NCI-H146 (cell line): ENCODE results near the gene VEGFB.

ENCODE experiments used
- DNase-seq: peaks from one replicate; lab custom pipeline; 2025; lab: John Stamatoyannopoulos, UW

VEGFB gene

GRCh38 chr11:64233913-64234586, at the start of gene VEGFB:
Gene VEGFB (plus strand): TSS chr11:64234584. CDS start chr11:64234834, 250 bp downstream.
- peak; percentile 83 for DNase-seq

GRCh38 chr11:64185175-64185692, 49.1 kb upstream of the VEGFB start:
- peak; percentile 83 for DNase-seq

GRCh38 chr11:64185693-64186491, 48.5 kb upstream of the VEGFB start, which contains the start of gene STIP1:
Gene STIP1 (plus strand): TSS chr11:64186171. CDS start chr11:64186262, 91 bp downstream.
- peak; percentile 100 for DNase-seq

GRCh38 chr11:64186492-64187165, 47.8 kb upstream of the VEGFB start:
- no peak for DNase-seq

- DNase-seq: no peak
Measured at GRCh38 chr11:64192434-64192833, 42.0 kb upstream of the VEGFB start.

- no peak for DNase-seq
Measured at GRCh38 chr11:64196626-64197025, 37.8 kb upstream of the VEGFB start.

- no peak for DNase-seq
Measured at GRCh38 chr11:64198511-64198910, 35.9 kb upstream of the VEGFB start.

GRCh38 chr11:64201543-64201942, 32.8 kb upstream of the VEGFB start:
- DNase-seq: no peak

GRCh38 chr11:64202992-64203391, 31.4 kb upstream of the VEGFB start:
- DNase-seq: no peak

- DNase-seq: no peak
Measured at GRCh38 chr11:64203421-64204079, 30.8 kb upstream of the VEGFB start.

GRCh38 chr11:64204080-64204440, 30.3 kb upstream of the VEGFB start:
- no peak for DNase-seq

- peak; percentile 68 for DNase-seq
Measured at GRCh38 chr11:64204464-64204989, 29.9 kb upstream of the VEGFB start.

- DNase-seq: no peak
Measured at GRCh38 chr11:64206457-64207255, 27.7 kb upstream of the VEGFB start, which contains the start of gene FERMT3. Gene FERMT3 (plus strand): TSS chr11:64206721. CDS start chr11:64207365, 644 bp downstream.

GRCh38 chr11:64207256-64208085, 26.9 kb upstream of the VEGFB start:
- no peak for DNase-seq

GRCh38 chr11:64208086-64208795, 26.1 kb upstream of the VEGFB start:
- no peak for DNase-seq

GRCh38 chr11:64208796-64209562, 25.4 kb upstream of the VEGFB start:
- no peak for DNase-seq

GRCh38 chr11:64209563-64209843, 24.9 kb upstream of the VEGFB start:
- no peak for DNase-seq

- no peak for DNase-seq
Measured at GRCh38 chr11:64210301-64211020, 23.9 kb upstream of the VEGFB start.
